Embryonic facial prominence (tissue), 1 donor: ENCODE data around the gene C1orf94.
"Not testable (repeated sequence)": the region's sequence is repeated elsewhere in the genome, so short reads cannot be mapped to it uniquely, and the experiment has no call there.

Source experiments
- DNase-seq: peaks from one replicate; pipeline ENCODE4 v3.0.0-alpha.2; 2016; ENCODE audit errors: extremely low spot score

The C1orf94 gene

DNA sequence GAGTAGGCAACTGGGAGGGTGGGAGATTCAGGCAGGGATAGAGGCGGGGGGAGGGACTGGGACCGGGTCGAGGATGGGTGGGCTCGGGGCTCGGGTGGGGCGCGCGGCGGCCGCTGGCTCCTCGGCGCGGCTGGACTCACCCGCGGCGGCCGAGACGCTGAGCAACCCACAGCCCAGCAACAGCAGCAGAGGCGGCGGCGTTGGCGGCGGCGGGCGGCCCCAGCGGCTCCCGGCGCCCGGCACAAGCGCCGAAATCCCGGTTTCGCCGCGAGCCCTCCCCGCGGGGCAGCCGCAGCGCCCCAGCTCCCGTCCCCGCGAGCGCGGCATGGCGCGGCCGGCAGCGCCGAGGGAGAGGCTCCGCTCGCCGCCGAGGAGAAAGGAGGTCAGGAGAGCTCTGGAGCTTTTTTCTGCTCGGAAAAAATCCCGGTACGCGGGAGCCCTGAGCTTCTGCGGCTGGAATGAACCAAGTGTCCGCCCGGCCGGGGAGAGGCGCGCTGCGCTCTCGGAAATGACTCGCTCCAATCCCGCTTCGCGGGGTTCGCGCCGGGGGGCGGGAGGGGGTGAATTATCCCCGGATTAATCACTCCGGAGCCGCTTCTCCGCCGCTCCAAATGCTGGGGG lies 11.8 kb upstream of the C1orf94 start, which contains the start of gene CSMD2:
Gene CSMD2 (minus strand): TSS at position 460 of the 621 bp plus-strand sequence. CDS start 133 bp downstream, at position 327.
- DNase-seq, result no peak

DNA sequence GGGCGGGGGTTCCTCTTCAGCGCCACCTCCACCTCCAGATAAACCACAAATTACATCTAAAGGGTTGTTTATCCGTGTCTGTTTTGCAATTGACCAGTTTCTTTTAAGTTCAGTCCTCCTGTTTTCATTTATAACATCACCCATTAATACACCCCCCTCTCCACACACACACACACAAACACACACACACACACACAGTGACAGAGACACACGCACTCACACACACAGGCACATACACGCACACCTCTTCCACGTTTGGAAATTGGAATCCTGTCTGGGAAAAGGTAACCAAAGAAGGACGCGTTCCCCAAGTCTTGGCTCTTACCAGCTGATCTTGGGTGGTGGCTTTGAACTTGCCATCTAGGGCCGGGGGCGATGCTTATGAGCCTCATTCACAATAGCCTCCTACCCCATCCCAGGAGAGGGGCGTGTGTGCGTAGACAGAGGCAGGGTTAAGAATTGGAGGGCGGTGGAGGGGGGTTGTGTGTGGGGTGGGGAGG lies 11.2 kb upstream of the C1orf94 start:
- no peak for DNase-seq

DNA sequence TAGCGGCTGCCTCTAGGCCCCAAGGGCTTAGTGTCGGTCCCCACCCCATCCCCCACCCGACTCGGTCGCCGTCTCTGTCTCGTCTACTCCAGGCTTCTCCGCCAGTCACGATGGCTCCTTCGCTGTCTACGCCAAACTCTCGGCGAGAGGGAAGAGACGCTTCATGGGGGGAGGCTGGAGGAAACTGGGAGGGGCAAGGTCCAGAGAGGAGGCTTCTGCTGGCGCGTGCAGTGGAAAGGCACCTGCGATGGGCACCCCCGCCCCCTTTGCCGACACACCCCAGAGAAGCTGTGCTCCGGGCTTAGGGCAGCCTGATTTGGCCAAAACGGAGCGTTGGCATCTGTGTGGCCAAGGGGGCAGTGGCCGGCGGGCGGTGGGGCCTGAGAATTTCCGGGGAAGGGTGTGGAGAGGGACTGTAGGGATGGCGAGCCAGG lies 10.5 kb upstream of the C1orf94 start:
- no peak for DNase-seq

DNA sequence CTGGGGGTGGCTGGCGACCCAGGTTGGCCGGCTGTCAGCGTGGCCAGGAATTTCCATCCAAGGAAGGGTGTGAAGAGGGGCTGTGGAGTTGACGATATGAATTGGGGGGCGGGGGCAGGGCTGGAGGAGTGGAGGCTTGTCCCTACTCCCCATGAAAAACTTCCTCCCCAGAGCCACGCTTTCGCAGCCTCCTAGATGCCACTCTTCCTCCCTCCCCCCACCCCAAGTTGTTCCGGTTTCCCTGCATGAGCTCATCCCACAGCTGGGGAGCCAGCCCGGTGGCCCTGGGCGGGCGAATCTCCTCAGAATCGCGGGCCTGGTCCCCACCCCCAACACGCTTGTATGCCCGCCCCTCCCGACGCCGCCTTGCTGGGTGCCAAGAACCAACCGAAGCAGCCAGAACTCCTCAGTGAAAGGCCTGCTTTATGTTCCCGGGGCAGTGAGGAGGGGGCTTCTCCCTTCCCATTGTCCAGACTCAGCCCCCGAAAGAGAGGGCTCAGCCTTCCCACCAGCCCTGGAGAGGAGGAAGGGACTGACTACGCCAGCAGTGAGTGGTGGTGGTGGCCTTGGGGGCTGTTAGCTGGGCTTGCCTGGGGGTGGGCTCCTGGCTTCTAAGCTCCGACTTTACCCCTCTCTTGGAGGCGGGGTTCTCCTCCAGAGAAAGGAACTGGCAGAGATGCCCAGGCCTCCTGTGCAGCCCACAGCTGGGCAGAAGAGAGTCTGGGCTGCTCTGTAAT lies 9.9 kb upstream of the C1orf94 start:
- DNase-seq, result no peak

- DNase-seq, result no peak
Measured at GRCh38 chr1:34167389-34167788, 9.3 kb upstream of the C1orf94 start.

GRCh38 chr1:34175744-34176143 lies 963 bp upstream of the C1orf94 start:
- DNase-seq, result no peak

- DNase-seq, result no peak
Measured at GRCh38 chr1:34178072-34178471, 1.4 kb downstream of the C1orf94 start.

GRCh38 chr1:34183381-34183780 lies 6.7 kb downstream of the C1orf94 start:
- not testable (repeated sequence) for DNase-seq

DNA sequence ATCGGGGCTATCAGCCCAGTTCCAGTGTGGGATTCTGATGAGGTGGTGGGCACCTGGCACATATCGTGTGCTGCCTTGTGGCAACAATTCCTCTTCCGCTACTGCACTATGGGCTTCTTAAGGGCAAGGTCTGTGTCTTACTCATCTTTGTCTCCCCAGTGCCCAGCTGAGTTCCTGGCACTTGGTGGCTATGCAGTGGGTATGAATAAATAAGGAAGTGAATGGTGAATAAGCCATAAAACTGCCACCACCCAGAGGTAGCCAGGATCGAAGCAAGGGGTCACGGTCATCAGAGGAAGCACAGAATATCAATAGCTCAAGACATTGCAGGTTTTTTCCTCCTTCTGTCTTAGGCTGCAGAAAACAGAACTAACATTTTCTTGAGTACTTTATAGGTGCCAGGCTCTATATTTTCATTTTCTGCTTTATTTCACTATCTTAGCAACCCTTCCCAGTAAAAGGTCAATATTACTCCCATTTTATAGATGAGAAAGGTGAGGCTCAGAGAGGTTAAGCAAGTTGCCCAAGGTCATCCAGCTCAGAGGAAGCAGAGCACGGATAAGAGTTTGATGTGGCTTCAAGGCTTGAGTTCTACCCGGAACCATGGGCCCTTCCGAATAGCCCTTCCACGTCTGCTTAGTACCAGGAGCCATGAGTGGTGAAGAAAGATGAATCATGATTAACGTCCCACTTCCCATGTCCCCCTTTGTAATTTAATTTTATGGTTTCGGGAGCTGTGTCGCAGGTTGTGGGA lies 10.2 kb downstream of the C1orf94 start:
- DNase-seq, result no peak

DNA sequence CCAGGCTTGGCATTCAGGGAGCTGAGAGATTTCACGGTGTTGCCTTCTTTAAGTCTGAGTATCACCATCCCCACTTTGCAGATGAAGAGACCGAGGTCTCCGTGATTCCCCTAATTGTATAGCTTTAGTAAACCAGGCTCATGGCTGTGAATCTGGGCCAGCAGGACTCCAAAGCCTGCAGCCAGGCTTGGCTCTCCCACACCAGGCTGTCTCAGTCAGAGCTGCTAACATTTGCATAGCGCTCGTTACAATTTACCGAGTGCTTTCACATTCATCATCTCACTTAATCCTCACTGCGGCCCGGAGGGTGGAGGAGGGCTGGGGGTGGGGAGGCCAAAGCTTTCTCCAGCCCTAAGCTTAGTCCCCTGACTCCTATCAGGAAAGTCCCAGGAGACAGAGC lies 11.7 kb downstream of the C1orf94 start:
- no peak for DNase-seq

GRCh38 chr1:34188985-34189384 lies 12.3 kb downstream of the C1orf94 start:
- no peak for DNase-seq

DNA sequence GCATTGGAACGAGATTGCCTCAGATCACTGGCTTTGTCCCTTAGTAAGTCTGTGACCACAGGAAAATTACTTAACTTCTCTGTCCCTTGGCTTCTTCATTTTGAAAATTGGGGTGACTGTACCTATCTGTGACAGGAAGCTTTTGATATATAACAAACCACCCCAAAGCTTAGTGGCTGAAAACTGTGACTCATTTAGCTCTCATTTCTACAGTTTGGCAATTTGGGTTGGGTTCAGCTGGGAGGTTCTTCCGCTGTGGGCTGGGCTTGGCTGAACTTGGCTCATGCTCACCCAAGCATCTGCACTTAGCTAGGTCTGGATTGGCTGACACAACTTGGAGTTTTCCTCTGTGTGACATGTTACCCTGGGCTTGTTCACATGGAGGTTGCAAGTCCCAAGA lies 14.0 kb downstream of the C1orf94 start:
- DNase-seq, result no peak

DNA sequence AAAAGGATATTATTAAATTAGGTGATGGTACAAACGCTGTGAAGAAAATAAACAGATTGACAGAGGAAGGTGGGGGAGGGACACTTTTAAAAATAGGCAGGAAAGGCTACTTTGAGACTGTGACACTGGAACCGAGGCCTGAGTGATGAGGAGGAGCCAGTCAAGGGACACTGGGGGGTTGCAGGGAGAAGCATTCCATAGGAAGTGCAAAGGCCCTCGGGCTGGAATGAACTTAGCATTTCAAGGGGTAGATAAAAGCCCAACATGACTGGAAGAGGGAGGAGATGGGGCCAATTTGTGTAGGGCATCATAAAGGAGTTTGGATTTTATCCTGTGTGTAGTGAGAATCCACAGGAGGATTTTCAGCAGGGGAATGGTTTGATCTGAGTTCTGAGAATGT lies 15.9 kb downstream of the C1orf94 start:
- no peak for DNase-seq

GRCh38 chr1:34199927-34200326 lies 23.2 kb downstream of the C1orf94 start:
- DNase-seq, result no peak

DNA sequence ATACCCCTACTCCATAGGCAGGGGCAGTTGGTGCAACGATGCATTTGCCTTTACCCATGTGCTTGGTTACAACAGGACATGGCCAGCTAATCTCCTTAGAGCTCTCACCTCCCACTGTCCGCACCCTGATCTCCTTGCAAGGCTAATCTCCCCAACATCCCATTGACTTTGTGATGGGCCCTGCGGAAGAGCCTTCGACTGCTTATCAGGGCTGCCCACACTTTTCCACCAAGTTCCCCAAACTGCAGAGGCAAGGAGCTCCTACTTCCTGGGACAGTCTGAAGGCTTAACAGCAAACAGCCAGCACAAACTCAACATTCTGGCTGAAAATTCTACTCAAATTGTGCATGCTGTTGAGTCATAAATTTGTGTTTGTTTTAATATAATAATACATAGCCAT lies 36.0 kb downstream of the C1orf94 start:
- no peak for DNase-seq

DNA sequence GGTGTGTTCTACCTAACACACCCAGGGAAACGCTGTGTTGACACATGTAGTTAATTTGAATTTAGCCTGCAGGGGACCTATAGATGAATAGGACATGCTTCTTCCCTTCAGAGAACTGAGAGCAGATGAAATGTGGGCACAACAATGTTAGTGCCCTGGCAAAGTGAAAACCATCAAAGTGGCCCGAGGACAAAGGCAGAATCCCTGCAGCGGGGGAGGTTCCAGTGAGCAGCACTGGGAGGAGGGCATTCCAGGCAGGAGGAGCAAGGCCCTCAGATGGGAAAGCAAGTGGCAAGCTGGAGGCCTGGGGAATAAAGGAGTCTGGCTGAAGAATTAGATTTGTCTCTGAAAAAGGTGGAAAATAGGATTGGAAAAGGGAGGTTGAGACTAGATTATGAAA lies 37.2 kb downstream of the C1orf94 start:
- DNase-seq, result no peak

- no peak for DNase-seq
Measured at GRCh38 chr1:34231441-34231840, 54.7 kb downstream of the C1orf94 start.

GRCh38 chr1:34235594-34235993 lies 58.9 kb downstream of the C1orf94 start:
- DNase-seq, result no peak

GRCh38 chr1:34236089-34236488 lies 59.4 kb downstream of the C1orf94 start:
- no peak for DNase-seq

GRCh38 chr1:34237151-34237815 lies 60.6 kb downstream of the C1orf94 start:
- no peak for DNase-seq

DNA sequence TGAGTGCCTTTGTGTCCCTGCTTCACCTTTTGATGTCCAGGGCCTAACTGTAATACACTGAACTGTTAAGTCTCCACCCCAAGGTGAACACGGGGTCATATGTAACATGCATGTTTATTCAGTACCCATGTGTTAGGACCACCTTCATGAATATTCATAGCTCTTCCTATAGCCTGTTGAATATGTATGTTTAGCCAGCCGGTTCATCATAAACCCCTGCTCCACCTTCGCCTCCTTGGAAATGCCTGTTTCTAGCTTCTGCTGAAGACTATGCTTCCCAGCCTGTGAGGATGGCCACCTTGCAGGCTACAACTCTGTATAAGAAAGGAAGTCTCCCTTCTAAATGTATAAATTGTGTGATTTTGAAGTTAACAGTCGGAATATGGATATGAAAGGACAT lies 69.3 kb downstream of the C1orf94 start:
- no peak for DNase-seq

DNA sequence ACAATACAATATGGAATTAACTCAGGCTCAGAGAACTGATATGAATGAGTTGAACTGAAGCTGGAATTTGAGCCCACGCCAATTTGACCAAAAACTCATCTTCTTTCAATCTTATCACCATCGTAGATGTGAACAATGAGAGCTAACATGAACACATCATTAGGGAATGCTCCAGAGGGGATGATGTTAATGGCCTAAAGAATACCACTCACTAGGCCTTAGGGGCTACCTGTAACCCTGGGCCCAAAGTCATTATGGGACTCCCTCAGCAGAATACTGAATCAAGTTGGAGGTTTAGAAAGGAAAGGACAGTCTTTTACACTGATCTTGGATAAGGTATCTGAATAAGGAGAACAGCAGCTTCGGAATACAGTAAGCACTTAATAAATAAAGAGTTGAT lies 73.6 kb downstream of the C1orf94 start:
- no peak for DNase-seq
